Esophagus muscularis mucosa (tissue), 4 donors: ENCODE results near the gene C3orf22. TPM values are rescaled to one million over a fixed set of nuclear protein-coding genes. Genes with fewer than 3 reads are reported as not detected.

Source experiments
- DNase-seq: peaks from one replicate; pipeline ENCODE4 v3.0.0-alpha.2; 2017; ENCODE audit errors: extremely low spot score
- H3K27ac ChIP-seq, 4 donors: fragments of 200-600 bp; sonication (generic); replicated peaks in 1 of 4; 1 replicate in 3 of 4; 2 replicates in 1 of 4; pipeline ENCODE4 v1.5.1; 2016 to 2019; ENCODE audit warnings: mild to moderate bottlenecking in 1 of 4
- H3K27me3 ChIP-seq, 4 donors: fragments of 200-600 bp; sonication (generic); one replicate each; pipeline versions ENCODE4 v1.5.1 to v1.6.0; 2016 to 2019
- H3K36me3 ChIP-seq, 4 donors: fragments of 200-600 bp; sonication (generic); one replicate each; pipeline ENCODE4 v1.5.1; 2016 to 2019
- H3K4me1 ChIP-seq, 4 donors: fragments of 200-600 bp; sonication (generic); one replicate each; pipeline ENCODE4 v1.5.1; 2016 to 2019
- H3K4me3 ChIP-seq, 4 donors: fragments of 200-600 bp; sonication (generic); 1 replicate in 2 of 4; 2 replicates in 2 of 4; pipeline ENCODE4 v1.5.1; 2016 to 2019; ENCODE audit warnings: mild to moderate bottlenecking in 4 of 4, moderate library complexity in 1 of 4
- H3K9me3 ChIP-seq, 4 donors: fragments of 200-600 bp; sonication (generic); 1 replicate in 3 of 4; 2 replicates in 1 of 4; pipeline ENCODE4 v1.5.1; 2016 to 2019
- EP300 ChIP-seq: sonication (generic); formaldehyde crosslinking; IDR thresholded peaks from one replicate; pipeline ENCODE4 v1.6.1; 2017; ENCODE audit warnings: antibody characterized with exemption
- POLR2A ChIP-seq: fragments of 450-650 bp; IDR thresholded peaks from one replicate; pipeline ENCODE4 v1.6.1; 2017; ENCODE audit warnings: antibody characterized with exemption, moderate library complexity, mild to moderate bottlenecking, low read depth
- POLR2AphosphoS5 ChIP-seq, 2 donors: sonication (generic); formaldehyde crosslinking; IDR thresholded peaks; one replicate each; pipeline ENCODE4 v1.6.1; 2017; ENCODE audit warnings: antibody characterized with exemption in 2 of 2
- WGBS: methylation state at CpG from one replicate; pipeline ENCODE4 v1.1.5; 2018; 5-methylcytosine and 5-hydroxymethylcytosine counted together
- intact Hi-C: fragments of 100-400 bp; cut with DNase I; formaldehyde crosslinking; loops from one replicate; pipeline ENCODE4 v1.15.1; 2023
- total RNA-seq, 4 donors: library from RNA; depleted of rRNA; stranded (reverse); fragments of >200 nt; gene quantifications; one replicate each; pipeline versions ENCODE4 v1.1.0 to v1.2.1, GENCODE V29; 2016
- TF ChIP-seq, protein P1 (sequence below), 3 experiments: fragments of 200-600 bp in 2 of 3; fragments of 450-650 bp in 1 of 3; sonication (generic) in 2 of 3; IDR thresholded peaks; one replicate each; pipeline ENCODE4 v1.5.1; 2017 to 2019; ENCODE audit warnings: antibody characterized with exemption in 3 of 3, mild to moderate bottlenecking in 2 of 3, moderate library complexity in 1 of 3

Gene C3orf22
- total RNA-seq, 4 donors from 2014 or later, result not detected

- peaks cover 0 to 50% (median 3%) of the 10 kb centered on the region in 4 donors for H3K27me3 ChIP-seq
- no peaks in the 10 kb centered on the region for H3K4me1 ChIP-seq
- no peaks in the 10 kb centered on the region for H3K9me3 ChIP-seq
- intact Hi-C loops, result no loop called here
- H3K36me3 ChIP-seq, result no peaks in the 10 kb centered on the region
- H3K4me3 ChIP-seq, result no peak overlapping the region
- H3K27ac ChIP-seq, result no peak overlapping the region
- DNase-seq, result no peak
- TF ChIP-seq POLR2A, result no peak
- TF ChIP-seq EP300, result no peak
- TF ChIP-seq, protein P1, sequence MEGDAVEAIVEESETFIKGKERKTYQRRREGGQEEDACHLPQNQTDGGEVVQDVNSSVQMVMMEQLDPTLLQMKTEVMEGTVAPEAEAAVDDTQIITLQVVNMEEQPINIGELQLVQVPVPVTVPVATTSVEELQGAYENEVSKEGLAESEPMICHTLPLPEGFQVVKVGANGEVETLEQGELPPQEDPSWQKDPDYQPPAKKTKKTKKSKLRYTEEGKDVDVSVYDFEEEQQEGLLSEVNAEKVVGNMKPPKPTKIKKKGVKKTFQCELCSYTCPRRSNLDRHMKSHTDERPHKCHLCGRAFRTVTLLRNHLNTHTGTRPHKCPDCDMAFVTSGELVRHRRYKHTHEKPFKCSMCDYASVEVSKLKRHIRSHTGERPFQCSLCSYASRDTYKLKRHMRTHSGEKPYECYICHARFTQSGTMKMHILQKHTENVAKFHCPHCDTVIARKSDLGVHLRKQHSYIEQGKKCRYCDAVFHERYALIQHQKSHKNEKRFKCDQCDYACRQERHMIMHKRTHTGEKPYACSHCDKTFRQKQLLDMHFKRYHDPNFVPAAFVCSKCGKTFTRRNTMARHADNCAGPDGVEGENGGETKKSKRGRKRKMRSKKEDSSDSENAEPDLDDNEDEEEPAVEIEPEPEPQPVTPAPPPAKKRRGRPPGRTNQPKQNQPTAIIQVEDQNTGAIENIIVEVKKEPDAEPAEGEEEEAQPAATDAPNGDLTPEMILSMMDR (IDR thresholded peaks at IDR 0.05), result no peak
- no peak for TF ChIP-seq POLR2AphosphoS5 (IDR thresholded peaks at IDR 0.05)
- WGBS, result 81% methylated on average over 1 of the region's 1 CpG
Observed at GRCh38 chr3:126547721-126548120, 11.0 kb downstream of the C3orf22 start.

GRCh38 chr3:126546549-126547239 is 12.0 kb downstream of the C3orf22 start:
- no peak for DNase-seq
- Histone ChIP-seq H3K4me3 (no peak overlapping the region), H3K27ac (no peak overlapping the region), H3K4me1 (peaks cover 0 to 6% (median 3%) of the 10 kb centered on the region in 4 donors), H3K36me3 (no peaks in the 10 kb centered on the region), H3K27me3 (peaks cover 0 to 61% (median 11%) of the 10 kb centered on the region in 4 donors), H3K9me3 (no peaks in the 10 kb centered on the region)
- TF ChIP-seq POLR2AphosphoS5 (IDR thresholded peaks at IDR 0.05) (no peak), EP300 (no peak), POLR2A (no peak)
- TF ChIP-seq, protein P1 (IDR thresholded peaks at IDR 0.05), result no peak
- 85% methylated on average over 7 of the region's 8 CpGs for WGBS
- intact Hi-C loops, result no loop called here

GRCh38 chr3:126546013-126546412 is 12.7 kb downstream of the C3orf22 start:
- Histone ChIP-seq H3K27ac (no peak overlapping the region), H3K27me3 (peaks cover 0 to 65% (median 11%) of the 10 kb centered on the region in 4 donors), H3K4me1 (peaks cover 0 to 8% (median 3%) of the 10 kb centered on the region in 4 donors), H3K9me3 (no peaks in the 10 kb centered on the region), H3K36me3 (no peaks in the 10 kb centered on the region), H3K4me3 (no peak overlapping the region)
- WGBS, result 83% methylated on average over 3 of the region's 6 CpGs
- intact Hi-C loops, result no loop called here
- DNase-seq, result no peak
- TF ChIP-seq POLR2AphosphoS5 (IDR thresholded peaks at IDR 0.05) (no peak), EP300 (no peak), POLR2A (no peak)
- TF ChIP-seq, protein P1 (IDR thresholded peaks at IDR 0.05), result no peak

DNA sequence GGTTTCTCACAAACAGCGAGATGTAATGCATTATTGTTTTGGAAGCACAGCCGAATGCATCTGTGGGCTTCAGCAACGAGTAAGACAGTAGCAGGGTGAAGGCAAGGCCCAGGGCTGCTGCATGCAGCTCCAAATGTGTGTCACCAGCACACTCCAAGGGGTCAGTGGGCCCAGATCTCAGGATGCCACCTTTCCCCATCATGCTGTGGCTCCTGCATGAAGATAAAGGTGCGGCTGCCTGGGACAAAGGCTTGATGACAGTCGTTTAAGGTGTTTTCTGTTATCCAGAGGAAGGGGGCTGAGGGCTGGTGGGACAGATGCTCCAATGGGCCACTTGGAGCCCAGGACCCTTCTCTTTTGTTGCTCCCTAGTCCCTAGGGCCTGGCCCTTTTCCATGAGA is 13.2 kb downstream of the C3orf22 start:
- Histone ChIP-seq H3K4me3 (no peak overlapping the region), H3K27ac (no peak overlapping the region), H3K36me3 (no peaks in the 10 kb centered on the region), H3K9me3 (no peaks in the 10 kb centered on the region), H3K27me3 (peaks cover 0 to 63% (median 9%) of the 10 kb centered on the region in 4 donors), H3K4me1 (peaks cover 4 to 13% (median 7%) of the 10 kb centered on the region in 4 donors)
- 90% methylated on average over 4 of the region's 5 CpGs for WGBS
- TF ChIP-seq POLR2A, result no peak
- TF ChIP-seq EP300, result no peak
- TF ChIP-seq, protein P1 (IDR thresholded peaks at IDR 0.05), result no peak
- no peak for TF ChIP-seq POLR2AphosphoS5 (IDR thresholded peaks at IDR 0.05)
- no peak for DNase-seq
- intact Hi-C loops, result no loop called here
